Measurements from ENCODE around the gene LYRM2.

The LYRM2 gene

DNA sequence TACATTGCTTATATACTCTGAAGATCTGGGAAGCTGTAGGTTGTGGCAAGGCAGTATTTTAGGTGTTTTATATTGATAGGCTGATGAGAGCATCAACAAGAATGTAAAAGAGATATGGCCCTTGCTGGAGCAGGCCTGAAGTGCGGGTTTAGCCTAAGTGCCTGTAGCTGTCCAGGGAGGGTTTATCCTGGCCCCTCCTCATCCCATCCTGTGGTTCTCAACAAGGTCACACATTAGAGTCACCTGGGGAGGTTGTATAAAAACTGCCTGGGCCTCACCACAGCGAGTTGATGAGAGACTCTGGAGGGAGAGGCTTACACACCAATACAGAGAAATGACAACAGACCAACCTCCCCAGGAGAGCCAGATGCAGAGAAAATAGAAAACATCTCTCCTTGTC lies 48.4 kb downstream of the LYRM2 start:
- no peak for DNase-seq

- no peak for DNase-seq
Measured at GRCh38 chr6:89589297-89590025, 49.1 kb downstream of the LYRM2 start.

GRCh38 chr6:89585154-89585553 lies 53.4 kb downstream of the LYRM2 start:
- no peak for DNase-seq

DNA sequence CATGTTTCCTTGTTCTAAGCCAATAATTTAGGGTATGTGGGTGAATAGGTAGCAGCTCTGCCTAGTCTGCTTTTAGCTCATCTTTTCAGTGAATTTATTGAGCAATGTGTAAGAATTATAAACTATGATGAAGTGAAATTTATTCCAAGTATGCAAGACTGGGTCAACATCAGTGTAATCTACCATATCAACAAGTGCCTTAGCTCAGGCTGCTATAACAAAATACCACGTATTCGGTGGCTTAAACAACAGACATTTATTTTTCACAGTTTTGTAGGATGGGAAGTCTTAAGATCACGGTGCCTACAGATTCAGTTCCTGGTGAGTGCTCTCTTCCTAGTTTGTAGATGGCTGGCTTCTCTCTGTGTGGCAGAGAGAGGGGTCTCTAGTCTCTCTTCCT lies 54.0 kb downstream of the LYRM2 start:
- no peak for DNase-seq

- DNase-seq = no peak
Measured at GRCh38 chr6:89583559-89583958, 55.0 kb downstream of the LYRM2 start.

- DNase-seq = no peak
Measured at GRCh38 chr6:89582669-89583325, 55.8 kb downstream of the LYRM2 start.

- no peak for DNase-seq
Measured at GRCh38 chr6:89581689-89582088, 56.9 kb downstream of the LYRM2 start.

DNA sequence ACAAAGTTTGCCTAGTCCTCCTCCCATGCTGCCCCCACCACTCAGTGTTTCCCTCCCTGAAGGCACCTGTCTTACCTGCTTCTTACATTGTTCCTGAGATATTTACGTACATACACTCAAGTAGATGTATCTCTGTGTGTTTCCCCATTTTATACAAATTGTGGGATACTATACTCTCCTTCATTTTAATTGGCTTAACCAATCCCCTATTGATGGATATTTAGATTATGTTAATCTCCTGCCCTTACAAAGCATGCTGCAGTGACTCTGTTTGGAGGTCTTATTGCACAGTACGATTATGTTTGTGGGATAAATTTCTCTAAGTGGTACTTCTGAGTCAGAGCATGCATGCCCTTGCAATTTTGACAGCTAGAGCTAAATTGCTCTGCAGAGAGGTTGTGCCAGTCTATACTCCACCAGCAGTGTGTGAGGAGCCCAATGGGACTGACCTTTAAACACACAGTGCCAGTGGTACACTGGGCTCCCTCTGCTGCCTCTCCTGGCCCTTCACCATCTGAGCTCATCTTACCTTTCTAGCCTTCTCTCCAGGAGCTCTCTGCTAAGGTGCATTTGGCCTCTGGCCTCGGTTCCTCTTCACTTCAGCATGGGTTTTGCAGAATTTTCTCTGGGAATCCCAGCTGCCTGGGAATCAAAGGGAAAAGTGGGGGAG lies 57.4 kb downstream of the LYRM2 start:
- DNase-seq = no peak

DNA sequence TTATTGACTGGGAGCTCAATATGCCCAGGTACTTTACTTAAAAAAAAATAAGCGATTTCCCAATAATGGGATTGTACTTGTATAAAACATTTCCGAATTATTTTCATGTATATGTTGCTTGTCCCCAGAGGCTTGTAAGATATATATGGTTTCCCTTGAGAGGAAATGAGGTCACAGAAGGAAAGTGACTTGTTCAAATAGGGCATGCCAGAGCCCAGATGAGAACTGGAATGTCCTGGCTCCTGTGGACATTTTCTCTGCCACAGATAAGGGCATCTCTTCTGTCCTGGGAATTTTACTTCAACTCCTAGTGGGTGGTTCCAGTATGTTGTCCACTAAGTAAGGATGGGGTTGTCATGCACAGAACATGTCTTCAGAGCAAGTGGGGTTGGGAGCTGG lies 63.0 kb downstream of the LYRM2 start:
- no peak for DNase-seq

- DNase-seq = no peak
Measured at GRCh38 chr6:89574910-89575561, 63.5 kb downstream of the LYRM2 start.

DNA sequence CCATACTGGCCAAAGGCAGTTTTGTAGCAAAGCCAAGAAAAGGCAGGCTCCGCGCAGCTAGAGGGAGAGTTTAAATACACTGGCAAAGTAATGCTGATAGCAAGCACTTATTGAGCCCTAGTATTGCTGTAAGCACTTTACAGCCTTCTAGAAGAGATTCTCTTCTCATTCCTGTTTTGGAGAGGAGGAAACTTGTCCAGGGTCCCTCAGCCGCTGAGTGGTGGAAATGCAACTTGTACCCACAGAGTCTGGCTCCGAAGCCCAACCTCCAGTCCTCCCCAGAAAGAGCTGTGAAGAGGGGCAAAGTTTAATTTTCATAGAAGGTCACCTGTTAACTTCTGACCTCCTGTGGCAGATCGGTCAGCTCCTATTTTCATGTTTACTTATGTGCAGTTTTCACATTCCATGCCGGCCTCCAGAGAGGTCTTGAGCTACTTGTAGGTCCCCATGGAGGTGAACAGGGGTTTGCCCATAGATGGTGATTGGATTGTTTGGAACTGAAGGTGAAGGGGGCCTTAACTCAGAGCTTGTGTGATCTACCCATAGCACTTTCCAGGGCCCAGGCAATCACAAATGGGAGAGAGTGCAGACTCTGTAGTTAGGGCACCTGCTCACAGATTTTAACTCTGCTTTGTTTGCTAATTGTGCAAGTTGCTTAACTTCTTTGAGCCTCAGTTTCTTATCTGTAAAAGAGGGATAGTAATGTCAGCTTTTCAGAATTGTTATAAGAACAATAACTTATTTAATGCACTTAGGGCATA lies 70.7 kb downstream of the LYRM2 start:
- no peak for DNase-seq

DNA sequence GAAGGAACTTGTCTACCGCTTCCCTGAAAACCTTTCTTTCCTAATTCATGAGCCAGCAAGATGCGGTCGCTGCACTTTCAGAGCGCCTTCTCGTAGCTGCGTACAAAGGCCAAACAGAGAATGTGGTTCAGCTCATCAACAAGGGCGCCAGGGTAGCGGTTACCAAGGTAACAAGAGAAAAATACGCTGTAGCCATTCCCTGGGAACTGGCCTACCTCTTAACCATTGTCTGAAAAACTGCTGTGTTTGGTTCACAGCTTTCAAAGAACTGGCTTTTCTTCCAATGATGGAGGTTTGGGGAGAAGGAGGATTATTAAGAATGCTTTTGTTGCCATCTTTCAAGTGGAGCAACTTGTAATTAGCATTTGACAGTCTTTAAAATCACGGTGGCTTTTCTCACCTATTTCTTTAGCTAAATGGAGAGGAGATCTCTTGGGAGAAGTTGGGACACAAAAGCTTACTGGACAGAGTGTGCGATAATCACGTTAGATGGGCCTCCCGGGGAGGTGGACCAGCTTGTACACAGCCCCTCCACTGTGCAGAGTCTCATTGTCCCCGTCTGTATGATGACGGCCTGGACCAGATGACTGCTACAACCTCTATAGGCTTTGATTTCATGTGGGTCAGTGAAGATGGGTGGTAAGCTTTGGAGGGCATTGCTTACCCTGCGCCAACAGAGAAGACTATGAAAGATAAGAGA lies 71.5 kb downstream of the LYRM2 start:
- no peak for DNase-seq

DNA sequence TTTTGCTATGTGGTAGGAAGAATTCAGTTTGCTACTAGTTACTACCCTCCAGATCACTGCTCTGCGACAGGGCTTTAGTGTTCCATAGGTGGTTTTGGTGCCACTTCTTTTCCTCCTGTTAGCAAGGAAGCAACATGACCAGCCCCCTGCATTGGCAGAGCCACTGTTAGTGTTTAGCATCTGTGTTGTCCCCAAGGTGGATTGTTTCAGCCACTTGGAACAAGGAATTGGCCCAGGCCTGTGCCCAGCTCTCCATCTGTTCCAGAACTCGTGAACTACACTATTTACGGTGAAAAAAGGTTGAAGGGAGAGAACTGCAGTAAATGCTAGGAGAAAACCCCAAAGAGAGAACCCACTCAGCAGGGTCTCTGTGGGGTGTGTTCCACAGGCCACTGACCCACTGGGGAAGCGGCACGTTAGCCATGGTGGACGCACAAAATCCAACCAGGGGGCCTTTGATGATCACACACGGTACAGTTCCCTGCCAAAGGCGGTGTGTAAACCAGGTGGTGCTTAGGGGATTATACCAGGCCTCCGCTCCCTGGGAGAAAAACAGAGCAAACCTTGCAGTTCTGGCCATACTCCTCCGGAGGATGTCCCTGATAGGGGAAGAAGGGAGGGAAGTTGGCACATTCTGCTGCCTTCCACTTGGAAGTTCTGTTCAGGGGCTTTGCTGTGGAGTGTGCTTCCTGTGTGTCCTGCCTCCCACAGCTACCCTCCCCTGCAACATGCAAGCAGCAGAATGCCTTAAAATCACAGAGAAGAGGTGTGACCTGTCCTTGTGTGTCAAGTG lies 72.3 kb downstream of the LYRM2 start:
- DNase-seq = no peak

GRCh38 chr6:89564752-89565427 lies 73.7 kb downstream of the LYRM2 start:
- DNase-seq = no peak

DNA sequence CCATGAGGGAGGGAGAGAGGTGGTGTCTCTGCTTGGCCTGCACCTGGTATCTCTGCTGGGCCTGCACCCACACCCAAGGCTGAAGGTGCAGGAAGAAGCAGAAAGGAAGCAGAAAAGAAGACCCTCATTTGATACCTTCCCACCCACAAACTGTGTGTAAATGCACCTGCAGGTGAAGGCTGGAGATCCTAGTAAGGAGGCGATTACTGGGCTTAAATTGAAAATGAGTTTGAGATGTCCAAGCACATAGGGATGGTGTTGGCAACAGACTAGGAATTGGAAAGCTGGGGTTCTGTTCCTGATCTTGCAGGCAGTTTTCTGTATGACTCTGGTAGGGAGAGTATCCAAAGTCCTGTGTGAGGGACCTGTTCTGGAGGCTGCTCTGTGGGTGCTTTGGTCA lies 74.7 kb downstream of the LYRM2 start:
- no peak for DNase-seq

DNA sequence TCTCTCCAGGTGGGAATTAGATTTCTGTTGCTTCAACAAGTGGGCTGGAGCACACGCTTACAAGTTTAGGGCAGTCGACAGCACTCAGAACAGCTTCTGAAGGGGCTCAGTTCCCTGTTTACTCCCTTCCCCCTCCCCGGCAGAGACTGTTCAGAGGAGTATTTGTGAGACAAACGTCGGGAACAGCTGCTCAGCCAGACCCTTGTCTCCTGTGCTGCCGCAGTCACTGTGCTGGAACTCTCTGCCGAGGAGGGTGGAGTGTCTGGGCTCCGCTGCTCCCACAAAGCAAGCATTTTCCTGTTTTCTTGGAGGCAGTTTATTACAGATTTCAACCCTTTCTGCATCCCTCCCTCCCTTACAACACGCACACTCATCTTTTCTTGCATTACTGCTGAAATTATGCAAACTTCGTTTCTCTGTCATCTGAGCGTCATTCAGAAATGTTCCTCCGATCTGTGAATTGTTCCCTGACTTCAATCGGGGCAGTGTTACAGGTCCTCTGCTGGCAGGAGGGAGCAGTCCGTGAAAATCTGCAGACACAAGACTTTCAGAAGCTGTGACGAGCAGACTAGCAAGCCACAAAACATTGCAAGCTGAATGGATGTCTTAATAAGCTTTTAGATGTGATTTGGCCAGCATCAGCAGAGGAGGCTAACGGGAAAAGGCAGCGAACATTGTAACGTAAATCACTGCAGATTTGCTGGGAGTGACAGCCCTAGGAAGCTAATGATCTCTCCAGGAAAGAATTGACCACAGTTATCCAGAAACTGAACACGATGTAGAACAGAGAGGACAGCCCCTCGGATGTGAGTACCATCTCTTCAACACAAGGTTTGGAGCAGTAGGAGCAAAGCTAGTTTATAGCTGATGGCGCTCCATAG lies 76.2 kb downstream of the LYRM2 start:
- DNase-seq = no peak

DNA sequence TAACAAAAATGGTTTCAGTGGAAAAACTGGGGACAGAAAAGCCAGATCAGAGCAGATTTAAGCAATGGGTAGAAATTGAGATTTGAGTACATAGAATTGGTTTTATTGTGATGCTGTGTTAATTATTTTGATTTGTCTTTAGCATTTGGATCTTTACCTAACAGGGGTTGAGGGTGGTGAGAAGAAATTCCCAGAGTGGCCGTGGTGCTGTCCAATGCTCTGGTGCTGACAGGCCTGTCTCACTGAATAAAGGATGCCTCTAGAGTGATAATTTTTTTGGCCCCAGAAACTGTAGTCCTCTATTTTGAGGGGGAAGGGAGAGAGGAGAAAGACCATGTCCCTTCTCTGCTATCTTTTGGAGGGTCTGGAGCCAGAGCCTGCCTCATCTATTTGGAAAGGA lies 79.1 kb downstream of the LYRM2 start:
- no peak for DNase-seq

DNA sequence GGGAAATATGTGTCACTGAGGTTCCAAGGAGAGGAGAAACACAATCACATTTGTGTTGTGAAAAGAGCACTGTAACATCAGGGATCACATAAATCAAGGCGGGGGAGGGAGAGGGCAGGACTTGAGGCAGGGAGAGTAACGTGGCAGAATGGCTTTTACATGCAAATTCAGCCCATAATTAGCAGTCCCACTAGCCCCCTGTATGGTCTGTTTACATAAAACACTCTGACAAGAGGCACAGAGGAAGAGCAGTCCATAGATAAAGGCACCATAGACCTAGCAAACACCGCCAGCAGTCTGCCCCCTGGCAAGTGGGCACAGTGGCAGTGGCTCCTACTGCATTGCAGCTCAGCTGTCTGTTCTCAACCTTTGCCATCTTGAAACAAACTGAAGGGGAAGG lies 82.7 kb downstream of the LYRM2 start:
- no peak for DNase-seq

DNA sequence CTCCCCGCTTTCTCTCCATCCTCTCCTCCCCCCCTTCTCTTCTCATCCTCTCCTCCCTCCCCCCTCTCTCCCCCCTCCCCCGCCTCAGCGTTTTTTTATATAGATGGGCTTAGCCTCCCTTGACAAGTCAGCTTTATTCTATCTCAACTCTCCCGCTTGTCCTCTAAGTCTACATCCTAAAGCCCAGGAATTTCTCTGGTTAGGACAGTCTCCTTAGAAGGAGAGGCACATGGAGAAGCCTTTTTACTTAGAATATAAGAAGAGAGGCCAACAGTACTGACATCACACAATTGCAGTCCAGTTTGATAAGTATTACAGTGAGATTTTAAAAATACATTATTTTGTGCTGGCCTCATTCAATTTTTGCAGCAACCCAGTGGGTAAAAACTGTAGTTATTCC lies 83.5 kb downstream of the LYRM2 start:
- DNase-seq = no peak

DNA sequence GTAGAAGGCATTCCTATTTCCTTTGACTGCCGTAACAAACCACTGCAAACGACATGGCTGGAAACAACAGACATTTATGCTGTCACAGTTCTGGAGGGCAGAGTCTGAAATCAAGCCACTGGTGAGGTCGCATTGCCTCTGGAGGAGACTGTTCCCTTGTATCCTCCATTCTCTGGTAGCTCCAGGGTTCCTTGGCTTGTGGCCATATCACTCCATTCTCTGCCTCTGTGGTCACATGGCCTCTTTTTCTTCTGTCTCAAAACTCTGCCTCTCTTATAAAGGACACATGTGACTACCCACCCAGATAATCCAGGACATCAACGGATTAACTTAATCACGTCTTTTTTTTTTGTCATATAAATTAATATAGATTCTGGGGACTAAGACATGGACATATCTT lies 84.4 kb downstream of the LYRM2 start:
- no peak for DNase-seq
